SK-N-SH (cell line): ENCODE data around the gene PDZD2. TPM values are rescaled to one million over a fixed set of nuclear protein-coding genes. Genes with fewer than 3 reads are reported as not detected.
A peak's percentile ranks its signal among the peaks of the same experiment; 100 is the strongest.

ENCODE experiments used
- CTCF ChIA-PET: fragments of 300-600, 350-600 bp; formaldehyde crosslinking; extraction: SDS; loops from one replicate; lab custom pipeline; 2021; lab: Yijun Ruan, JAX
- POLR2A ChIA-PET: fragments of 350-600 bp; sonication (Branson Sonifier 250); formaldehyde crosslinking; extraction: SDS; loops from one replicate; lab custom pipeline; 2020; ENCODE audit warnings: antibody characterized with exemption, inconsistent platforms; lab: Yijun Ruan, JAX
- DNase-seq: peaks from one replicate; pipeline ENCODE4 v3.0.0; 2012
- H2AFZ ChIP-seq: fragments of 200-600 bp; sonication (generic); 2 replicates; pipeline ENCODE4 v1.8.1; 2016; ENCODE audit warnings: antibody characterized with exemption, mild to moderate bottlenecking, low read depth
- H3F3A ChIP-seq: fragments of 200-600 bp; sonication (generic); replicated peaks from 2 replicates; pipeline ENCODE3; 2016; ENCODE audit warnings: antibody characterized with exemption, mild to moderate bottlenecking; ENCODE audit not compliant: insufficient read depth
- H3K27ac ChIP-seq, 2 experiments: fragments of 200-500 bp in 1 of 2; fragments of 200-600 bp in 1 of 2; sonication (Bioruptor generic) in 1 of 2; sonication (generic), shearing (Covaris generic) in 1 of 2; 2 replicates each; pipeline versions ENCODE4 v1.5.1 to v1.6.1; 2014 to 2016; ENCODE audit warnings: low read depth in 2 of 2, inconsistent platforms in 1 of 2, low read length in 1 of 2, mild to moderate bottlenecking in 1 of 2, mixed read lengths in 1 of 2
- H3K27me3 ChIP-seq: fragments of 200-600 bp; sonication (generic), shearing (Covaris generic); 2 replicates; pipeline ENCODE4 v1.6.1; 2016; ENCODE audit warnings: mixed run types; ENCODE audit not compliant: insufficient read depth
- H3K36me3 ChIP-seq, 2 experiments: fragments of 200-500 bp in 1 of 2; fragments of 200-600 bp in 1 of 2; sonication (Bioruptor generic) in 1 of 2; sonication (generic) in 1 of 2; replicated peaks in 1 of 2; 2 replicates each; pipeline versions ENCODE3 to v1.5.1; 2014 to 2016; ENCODE audit warnings: low read length in 1 of 2, mild to moderate bottlenecking in 1 of 2; ENCODE audit not compliant: insufficient read depth in 2 of 2, control insufficient read depth in 1 of 2
- H3K4me1 ChIP-seq, 2 experiments: fragments of 200-500 bp in 1 of 2; fragments of 200-600 bp in 1 of 2; sonication (Bioruptor generic) in 1 of 2; sonication (generic), shearing (Covaris generic) in 1 of 2; 2 replicates each; pipeline versions ENCODE4 v1.5.1 to v1.6.1; 2014 to 2016; ENCODE audit warnings: low read depth in 1 of 2, low read length in 1 of 2, mixed run types in 1 of 2; ENCODE audit not compliant: insufficient read depth in 2 of 2, control insufficient read depth in 1 of 2
- H3K4me2 ChIP-seq: fragments of 200-600 bp; sonication (generic), shearing (Covaris generic); 2 replicates; pipeline ENCODE4 v1.6.1; 2017; ENCODE audit warnings: mixed run types
- H3K4me3 ChIP-seq, 2 experiments: fragments of 200-500 bp in 1 of 2; fragments of 200-600 bp in 1 of 2; sonication (Bioruptor generic) in 1 of 2; sonication (generic), shearing (Covaris generic) in 1 of 2; 2 replicates each; pipeline versions ENCODE4 v1.5.1 to v1.8.1; 2014 to 2016; ENCODE audit warnings: low read depth in 2 of 2, inconsistent platforms in 1 of 2, low read length in 1 of 2, mild to moderate bottlenecking in 1 of 2, mixed read lengths in 1 of 2, moderate library complexity in 1 of 2
- H3K79me2 ChIP-seq: fragments of 200-600 bp; sonication (generic); 2 replicates; pipeline ENCODE4 v1.8.1; 2017; ENCODE audit warnings: mild to moderate bottlenecking; ENCODE audit not compliant: insufficient read depth
- H3K9ac ChIP-seq: fragments of 200-600 bp; sonication (generic); 2 replicates; pipeline ENCODE4 v1.6.1; 2017; ENCODE audit warnings: mixed run types
- H3K9me2 ChIP-seq: fragments of 200-600 bp; sonication (generic); 2 replicates; pipeline ENCODE4 v1.6.1; 2017; ENCODE audit warnings: mixed run types
- H3K9me3 ChIP-seq: fragments of 200-600 bp; sonication (generic); 2 replicates; pipeline ENCODE4 v1.6.1; 2017; ENCODE audit warnings: mixed run types, mild to moderate bottlenecking, moderate library complexity
- H4K20me1 ChIP-seq: fragments of 200-600 bp; sonication (generic); 2 replicates; pipeline ENCODE4 v1.6.1; 2017; ENCODE audit warnings: mild to moderate bottlenecking, mixed run types; ENCODE audit not compliant: insufficient read depth
- CHD2 ChIP-seq: fragments of 150-350 bp; IDR thresholded peaks from 2 replicates; pipeline ENCODE4 v1.6.1; 2018; ENCODE audit warnings: low read length; ENCODE audit not compliant: partially characterized antibody
- CTCF ChIP-seq: fragments of 200-600 bp; sonication (generic); IDR thresholded peaks from 2 replicates; pipeline ENCODE4 v1.6.1; 2017; ENCODE audit warnings: antibody characterized with exemption, mild to moderate bottlenecking, moderate library complexity
- ELF1 ChIP-seq: IDR thresholded peaks from 2 replicates; pipeline ENCODE4 v1.4.0; 2012
- EZH2phosphoT487 ChIP-seq: fragments of 200-600 bp; sonication (generic); IDR thresholded peaks from 2 replicates; pipeline ENCODE4 v1.6.1; 2017; ENCODE audit warnings: low read depth, mixed run types, mild to moderate bottlenecking, antibody characterized with exemption, moderate library complexity, borderline replicate concordance
- FOSL2 ChIP-seq: IDR thresholded peaks from 2 replicates; pipeline ENCODE4 v1.4.0; 2012; ENCODE audit warnings: low read depth, mild to moderate bottlenecking, moderate library complexity, borderline replicate concordance
- GABPA ChIP-seq: IDR thresholded peaks from 2 replicates; pipeline ENCODE4 v1.4.0; 2012; ENCODE audit warnings: low read depth, mild to moderate bottlenecking
- MAX ChIP-seq: IDR thresholded peaks from 2 replicates; pipeline ENCODE4 v1.4.0; 2012; ENCODE audit warnings: low read depth
- NFIC ChIP-seq: IDR thresholded peaks from 2 replicates; pipeline ENCODE4 v1.4.0; 2012; ENCODE audit warnings: borderline replicate concordance
- RAD21 ChIP-seq: IDR thresholded peaks from 2 replicates; pipeline ENCODE4 v1.6.1; 2012; ENCODE audit warnings: mild to moderate bottlenecking, low read length
- TEAD4 ChIP-seq: IDR thresholded peaks from 2 replicates; pipeline ENCODE4 v1.4.0; 2012; ENCODE audit warnings: mild to moderate bottlenecking, borderline replicate concordance; ENCODE audit not compliant: insufficient read depth
- USF1 ChIP-seq: IDR thresholded peaks from 2 replicates; pipeline ENCODE4 v1.4.0; 2012; ENCODE audit warnings: low read depth, borderline replicate concordance
- YY1 ChIP-seq: IDR thresholded peaks from 2 replicates; pipeline ENCODE4 v1.4.0; 2012; ENCODE audit warnings: low read depth, mild to moderate bottlenecking
- ZBTB33 ChIP-seq: IDR thresholded peaks from 2 replicates; pipeline ENCODE4 v1.4.0; 2012; ENCODE audit warnings: low read depth, borderline replicate concordance
- WGBS: methylation state at CpG from one replicate; pipeline ENCODE4 v1.1.6; 2017; ENCODE audit warnings: low lambda C conversion rate; 5-methylcytosine and 5-hydroxymethylcytosine counted together
- polyA plus RNA-seq, 3 experiments: library from polyadenylated mRNA; depleted of rRNA; stranded (reverse); fragments of >200 nt; gene quantifications; 2 replicates each; pipeline ENCODE4 v1.2.3, GENCODE V29; 2012

PDZD2 gene
- polyA plus RNA-seq, 1 of the 3 experiments (the other 2 are of a cell fraction): 0.13 TPM

GRCh38 chr5:32057187-32058096, 418.5 kb downstream of the PDZD2 start:
- Histone ChIP-seq H4K20me1 (no peaks in the 10 kb centered on the region), H3K79me2 (no peaks in the 10 kb centered on the region), H3K27me3 (peaks cover 7% of the 10 kb centered on the region; the same call in 1 of the 2 replicates), H3K9me3 (no peaks in the 10 kb centered on the region), H3K4me1 (peaks cover 0 to 4% of the 10 kb centered on the region in 2 experiments; a peak in 1 of 4 replicates)
- ChIA-PET POLR2A (no interaction called here), CTCF (interaction anchor here (0.6 to 3.4 kb wide), 8 partner anchors 12 to 248 kb away, joined by 3 to 14 read pairs (median 4); no protein-coding TSS in a partner anchor)
- TF ChIP-seq ZBTB33 (no peak), MAX (no peak), CTCF (peak; percentile 47), GABPA (no peak), CHD2 (no peak), EZH2phosphoT487 (no peak)
- TF ChIP-seq, all 33 proteins: peak for 1
- Histone ChIP-seq H3F3A (no peaks in the 10 kb centered on the region), H3K36me3 (no peaks in the 10 kb centered on the region), H3K4me2 (no peak overlapping the region), H3K9ac (no peak overlapping the region), H3K4me3 (no peak overlapping the region; a peak in 1 of 4 replicates), H3K27ac (no peak overlapping the region), H3K9me2 (no peaks in the 10 kb centered on the region), H2AFZ (no peak overlapping the region)
- 70% methylated on average over 12 of the region's 12 CpGs for WGBS
- no peak for DNase-seq

- Histone ChIP-seq H4K20me1 (no peaks in the 10 kb centered on the region), H3K9me3 (no peaks in the 10 kb centered on the region), H3K4me3 (no peak overlapping the region), H3K9me2 (no peaks in the 10 kb centered on the region), H3K27me3 (no peaks in the 10 kb centered on the region; the same call in 1 of the 2 replicates), H3K27ac (no peak overlapping the region), H2AFZ (no peak overlapping the region), H3K9ac (no peak overlapping the region), H3K4me2 (no peak overlapping the region), H3K36me3 (no peaks in the 10 kb centered on the region), H3F3A (no peaks in the 10 kb centered on the region), H3K79me2 (no peaks in the 10 kb centered on the region), H3K4me1 (peaks cover 0 to 4% of the 10 kb centered on the region in 2 experiments; a peak in 1 of 4 replicates)
- ChIA-PET POLR2A (no interaction called here), CTCF (interaction anchor here (0.6 to 1.9 kb wide), 4 partner anchors 13 to 158 kb away, joined by 3 to 10 read pairs (median 4); no protein-coding TSS in a partner anchor)
- WGBS: 59% methylated on average over 4 of the region's 4 CpGs
- TF ChIP-seq FOSL2: no peak
- no peak for TF ChIP-seq NFIC
- no peak for TF ChIP-seq RAD21
- TF ChIP-seq TEAD4: no peak
- no peak for TF ChIP-seq ELF1
- TF ChIP-seq YY1: no peak
- no peak for TF ChIP-seq MAX
- no peak for TF ChIP-seq CHD2
- no peak for TF ChIP-seq USF1
- no peak for TF ChIP-seq CTCF
- no peak for DNase-seq
Measured at GRCh38 chr5:32058101-32058500, 419.2 kb downstream of the PDZD2 start.
